Common myeloid progenitor, CD34-positive (primary cell): ENCODE data around the gene SUPT20HL2.
"Not testable (repeated sequence)": the region's sequence is repeated elsewhere in the genome, so short reads cannot be mapped to it uniquely, and the experiment has no call there.

ENCODE experiments used
- CTCF ChIA-PET: fragments of 350-600 bp; sonication (Branson Sonifier 250); formaldehyde crosslinking; loops from one replicate; lab custom pipeline; 2021; ENCODE audit warnings: antibody characterized with exemption; lab: Charles Lee
- POLR2A ChIA-PET: fragments of 350-600 bp; sonication (Branson Sonifier 250); formaldehyde crosslinking; loops from one replicate; lab custom pipeline; 2021; ENCODE audit warnings: antibody characterized with exemption; lab: Charles Lee
- DNase-seq, 3 donors: peaks; one replicate each; pipeline versions ENCODE4 v3.0.0 to v3.0.0-alpha.2; 2013
- H3K27ac ChIP-seq, 2 experiments: 1 replicate in 1 of 2; 2 replicates in 1 of 2; pipeline ENCODE4 v1.7.0; 2013; ENCODE audit warnings: inconsistent platforms in 2 of 2, low read length in 2 of 2, mild to moderate bottlenecking in 2 of 2, low read depth in 1 of 2, moderate library complexity in 1 of 2; ENCODE audit not compliant: severe bottlenecking in 2 of 2, insufficient read depth in 1 of 2, poor library complexity in 1 of 2
- H3K27me3 ChIP-seq, 5 experiments: replicated peaks in 2 of 5; 1 replicate in 3 of 5; 2 replicates in 2 of 5; pipeline versions ENCODE4 v1.6.1 to v1.7.0; 2013; ENCODE audit warnings: low read length in 4 of 5, mild to moderate bottlenecking in 2 of 5, moderate library complexity in 2 of 5, inconsistent platforms in 1 of 5; ENCODE audit not compliant: insufficient read depth in 5 of 5, control insufficient read depth in 4 of 5
- H3K36me3 ChIP-seq, 4 experiments: 1 replicate in 2 of 4; 2 replicates in 2 of 4; pipeline versions ENCODE4 v1.6.1 to v1.7.0; 2013; ENCODE audit warnings: low read length in 3 of 4, control low read depth in 1 of 4, mild to moderate bottlenecking in 1 of 4; ENCODE audit not compliant: control insufficient read depth in 4 of 4, insufficient read depth in 4 of 4
- H3K4me1 ChIP-seq, 4 experiments: 1 replicate in 3 of 4; 2 replicates in 1 of 4; pipeline versions ENCODE4 v1.6.1 to v1.7.1; 2013; ENCODE audit warnings: low read length in 3 of 4, mild to moderate bottlenecking in 3 of 4, control low read depth in 1 of 4, inconsistent platforms in 1 of 4, moderate library complexity in 1 of 4; ENCODE audit not compliant: control insufficient read depth in 4 of 4, insufficient read depth in 4 of 4; ENCODE audit errors: control extremely low read depth in 1 of 4
- H3K4me3 ChIP-seq, 7 experiments: 1 replicate in 4 of 7; 2 replicates in 3 of 7; pipeline versions ENCODE4 v1.5.1 to v1.7.0; 2013; ENCODE audit warnings: mild to moderate bottlenecking in 7 of 7, low read length in 6 of 7, moderate library complexity in 6 of 7, inconsistent platforms in 2 of 7, low read depth in 2 of 7, control low read depth in 1 of 7; ENCODE audit not compliant: insufficient read depth in 4 of 7, control insufficient read depth in 1 of 7; ENCODE audit errors: extremely low read depth in 1 of 7
- H3K9me3 ChIP-seq, 5 experiments: 1 replicate in 4 of 5; 2 replicates in 1 of 5; pipeline versions ENCODE4 v1.6.1 to v1.7.1; 2013; ENCODE audit warnings: low read length in 4 of 5, mild to moderate bottlenecking in 2 of 5, inconsistent platforms in 1 of 5, low read depth in 1 of 5, moderate library complexity in 1 of 5; ENCODE audit not compliant: control insufficient read depth in 4 of 5, insufficient read depth in 2 of 5; ENCODE audit errors: control extremely low read depth in 1 of 5
- WGBS: methylation state at CpG from one replicate; pipeline ENCODE4 v1.1.5; 2013; ENCODE audit not compliant: insufficient coverage; 5-methylcytosine and 5-hydroxymethylcytosine counted together

Gene SUPT20HL2

DNA sequence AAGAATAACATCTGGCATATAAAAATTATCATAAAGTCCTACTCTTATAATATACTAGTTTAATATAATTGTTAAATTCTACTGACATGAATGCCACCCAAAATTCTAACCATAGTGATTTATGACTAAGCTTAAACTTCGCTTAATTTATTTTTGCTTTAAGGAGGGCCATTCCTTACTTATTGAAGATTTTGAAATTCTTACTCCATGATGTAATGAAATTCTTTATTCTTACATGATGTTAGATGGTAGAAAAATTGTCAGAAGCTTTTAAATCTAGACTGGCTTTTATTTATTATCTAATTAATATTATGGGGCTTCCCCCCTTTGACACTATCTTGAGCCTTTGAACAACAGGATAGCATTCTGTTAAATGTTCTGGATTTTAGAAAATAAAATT is 19.5 kb upstream of the SUPT20HL2 start:
- DNase-seq: no peak
- CTCF ChIA-PET: no interaction called here
- WGBS: no CpG with 5 or more reads among the region's 1 CpG
- peaks cover 0 to 29% (median 0%) of the 10 kb centered on the region in 5 experiments for H3K27me3 ChIP-seq
- no peak overlapping the region for H3K27ac ChIP-seq
- no peaks in the 10 kb centered on the region for H3K4me1 ChIP-seq
- POLR2A ChIA-PET: no interaction called here
- H3K36me3 ChIP-seq: no peaks in the 10 kb centered on the region
- H3K4me3 ChIP-seq: no peak overlapping the region
- H3K9me3 ChIP-seq: peaks cover 0 to 4% (median 0%) of the 10 kb centered on the region in 5 experiments

DNA sequence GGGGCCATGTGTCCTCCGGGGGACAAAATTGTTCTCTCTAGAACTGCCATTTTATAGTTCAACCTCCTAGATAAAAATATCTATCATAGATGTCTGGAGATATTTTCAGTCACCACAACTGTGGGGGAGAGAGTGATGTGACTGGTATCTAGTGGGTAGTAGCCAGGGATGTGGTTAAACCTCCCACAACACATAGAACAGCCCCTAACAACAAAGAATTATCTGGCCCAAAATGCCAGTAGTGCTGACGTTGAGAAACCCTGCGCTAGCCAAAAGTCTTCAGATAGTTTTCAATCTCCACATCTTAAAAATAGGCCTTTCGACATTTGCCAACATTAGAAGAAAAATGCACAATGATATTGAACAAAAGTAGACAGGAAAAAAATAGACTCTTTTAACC is 19.0 kb upstream of the SUPT20HL2 start:
- CTCF ChIA-PET: no interaction called here

DNA sequence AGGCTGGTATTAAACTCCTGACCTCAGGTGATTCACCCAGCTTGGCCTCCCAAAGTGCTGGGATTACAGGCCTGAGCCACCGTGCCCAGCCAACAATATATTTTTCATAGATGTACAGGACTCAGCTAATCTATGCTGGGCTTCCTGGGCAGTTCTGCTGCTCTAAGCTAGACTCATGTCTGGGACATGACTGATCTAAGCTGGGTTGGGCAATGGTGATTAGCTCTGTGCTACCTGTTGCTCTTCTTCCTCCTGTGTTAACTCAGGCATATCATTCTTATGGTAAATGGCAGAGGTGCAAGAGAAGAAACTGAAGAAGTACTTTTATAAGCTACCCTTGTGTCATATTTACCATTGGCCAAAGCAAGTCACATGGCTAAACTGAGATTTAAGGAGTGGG is 11.4 kb upstream of the SUPT20HL2 start:
- Histone ChIP-seq H3K4me3 (no peak overlapping the region), H3K27ac (no peak overlapping the region), H3K27me3 (peaks cover 0 to 14% (median 0%) of the 10 kb centered on the region in 5 experiments), H3K4me1 (no peaks in the 10 kb centered on the region), H3K9me3 (no peaks in the 10 kb centered on the region), H3K36me3 (no peaks in the 10 kb centered on the region)
- DNase-seq: no peak
- WGBS: no CpG with 5 or more reads among the region's 1 CpG
- POLR2A ChIA-PET: no interaction called here
- CTCF ChIA-PET: no interaction called here

More for the DNA sequence above, 19.0 kb upstream of the SUPT20HL2 start:
- peaks cover 0 to 4% (median 0%) of the 10 kb centered on the region in 5 experiments for H3K9me3 ChIP-seq
- H3K27ac ChIP-seq: no peak overlapping the region
- H3K4me1 ChIP-seq: no peaks in the 10 kb centered on the region
- H3K27me3 ChIP-seq: peaks cover 0 to 29% (median 0%) of the 10 kb centered on the region in 5 experiments
- WGBS: no CpG with 5 or more reads among the region's 4 CpGs
- no peak for DNase-seq
- no peaks in the 10 kb centered on the region for H3K36me3 ChIP-seq
- no peak overlapping the region for H3K4me3 ChIP-seq
- POLR2A ChIA-PET: no interaction called here

DNA sequence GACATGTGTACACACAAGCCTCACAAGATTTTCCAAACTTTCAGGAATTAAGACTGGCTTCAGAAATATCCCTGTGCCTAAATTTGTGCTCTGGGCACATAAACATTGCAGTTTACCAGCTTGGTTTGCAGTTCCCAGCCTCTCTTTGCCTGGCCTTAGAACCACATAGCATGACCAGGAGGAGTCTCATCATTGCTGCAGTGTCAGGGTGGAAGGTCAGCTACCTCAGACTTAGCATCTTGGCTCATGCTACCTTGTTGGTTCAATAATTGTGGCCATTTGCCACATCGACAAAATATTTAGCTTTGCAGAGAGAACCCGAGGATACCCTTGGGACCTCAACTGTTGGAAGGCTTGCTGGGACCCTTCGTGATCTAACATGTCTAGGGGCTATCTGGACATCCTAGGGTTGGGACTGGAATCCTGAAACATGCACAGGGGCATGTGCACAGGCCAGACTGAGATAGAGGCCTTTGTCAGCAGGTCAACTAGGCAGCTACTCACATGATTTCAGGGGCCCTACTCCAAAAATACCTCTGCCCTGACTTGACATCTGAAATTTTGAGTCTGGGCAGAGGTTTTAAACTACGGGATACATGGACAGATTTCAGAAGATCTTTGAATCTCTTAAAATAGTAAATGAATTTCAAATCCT is 8.0 kb upstream of the SUPT20HL2 start:
- Histone ChIP-seq H3K27ac (no peak overlapping the region), H3K27me3 (peaks cover 0 to 25% (median 0%) of the 10 kb centered on the region in 5 experiments), H3K4me3 (no peak overlapping the region), H3K9me3 (no peaks in the 10 kb centered on the region), H3K4me1 (no peaks in the 10 kb centered on the region), H3K36me3 (no peaks in the 10 kb centered on the region)
- ChIA-PET CTCF (no interaction called here), POLR2A (interaction anchor here (0.6 kb wide), 1 partner anchor 54 kb away, joined by 6 read pairs; no protein-coding TSS in a partner anchor)
- WGBS: 84% methylated on average over 4 of the region's 4 CpGs
- no peak for DNase-seq

DNA sequence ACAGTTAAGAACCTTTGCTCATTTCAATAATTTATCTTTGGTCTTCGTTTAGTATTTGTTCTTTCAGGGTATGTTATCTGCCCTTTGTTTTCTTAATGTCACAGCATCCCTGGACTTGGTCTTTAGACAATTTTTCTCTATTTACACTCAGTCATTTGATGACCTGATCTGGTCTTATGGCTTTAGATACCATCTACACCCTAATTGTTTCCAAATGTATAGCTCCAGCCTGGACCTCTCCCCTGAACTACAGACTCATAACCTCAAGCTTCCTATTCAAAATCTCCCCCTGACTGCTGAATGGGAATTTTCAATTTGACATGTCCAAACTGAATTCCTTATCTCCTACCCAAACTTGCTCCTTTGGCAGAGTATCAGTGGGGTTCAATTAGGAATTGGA is 3.7 kb upstream of the SUPT20HL2 start:
- Histone ChIP-seq H3K9me3 (no peaks in the 10 kb centered on the region), H3K27ac (no peak overlapping the region), H3K4me3 (no peak overlapping the region), H3K4me1 (no peaks in the 10 kb centered on the region), H3K27me3 (peaks cover 0 to 25% (median 0%) of the 10 kb centered on the region in 5 experiments), H3K36me3 (no peaks in the 10 kb centered on the region)
- ChIA-PET POLR2A (interaction anchor here (0.5 kb wide), 1 partner anchor 55 kb away, joined by 6 read pairs; no protein-coding TSS in a partner anchor), CTCF (interaction anchor here (0.7 kb wide), 1 partner anchor 332 kb away, joined by 3 read pairs; no protein-coding TSS in a partner anchor)
- no CpG with 5 or more reads among the region's 1 CpG for WGBS
- no peak for DNase-seq

DNA sequence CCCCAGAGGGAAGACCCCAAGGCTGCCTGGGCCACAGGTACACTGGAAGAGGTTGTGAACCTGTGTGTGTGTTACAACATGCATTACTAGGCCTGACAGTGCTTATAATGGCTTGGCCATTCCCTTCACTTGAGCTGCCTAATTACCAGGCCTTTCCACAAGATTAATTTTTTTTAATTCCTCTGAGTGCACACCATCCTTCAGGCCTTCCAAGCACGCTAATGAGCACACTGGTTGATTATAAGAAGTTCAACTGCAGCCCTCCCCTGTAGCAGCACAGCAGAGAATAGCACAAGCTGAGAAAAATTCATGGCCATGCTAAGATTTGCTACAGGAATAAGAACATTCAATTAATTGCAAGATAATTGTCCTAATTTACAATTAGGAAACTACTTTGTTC is 2.2 kb upstream of the SUPT20HL2 start:
- H3K27me3 ChIP-seq: peaks cover 0 to 18% (median 0%) of the 10 kb centered on the region in 5 experiments
- ChIA-PET POLR2A (no interaction called here), CTCF (no interaction called here)
- no CpG with 5 or more reads among the region's 1 CpG for WGBS
- no peak overlapping the region for H3K4me3 ChIP-seq
- no peaks in the 10 kb centered on the region for H3K9me3 ChIP-seq
- H3K27ac ChIP-seq: no peak overlapping the region
- no peaks in the 10 kb centered on the region for H3K36me3 ChIP-seq
- H3K4me1 ChIP-seq: no peaks in the 10 kb centered on the region
- no peak for DNase-seq

DNA sequence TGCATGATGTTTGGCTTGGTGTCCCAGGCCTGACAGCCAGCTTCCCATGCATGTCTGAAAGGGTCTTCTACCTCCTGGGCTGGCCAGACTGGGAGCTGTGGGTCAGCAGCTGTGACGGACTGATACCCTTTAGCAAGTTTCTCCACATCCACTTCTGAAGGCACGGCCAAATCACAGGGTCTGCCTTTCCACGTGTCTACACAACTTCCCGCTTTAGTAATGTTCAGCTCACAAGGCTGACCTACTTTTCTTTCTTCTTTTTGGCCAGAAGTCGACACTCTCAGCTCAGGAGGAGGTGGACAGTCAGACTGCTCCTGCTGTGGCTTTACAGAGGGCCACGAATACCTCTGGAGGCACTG is 1.6 kb downstream of the SUPT20HL2 start:
- H3K4me3 ChIP-seq, H3K4me1 ChIP-seq, H3K36me3 ChIP-seq, H3K27ac ChIP-seq, H3K9me3 ChIP-seq, POLR2A ChIA-PET, DNase-seq: not testable (repeated sequence)
- H3K27me3 ChIP-seq: peaks cover 0 to 14% (median 0%) of the 10 kb centered on the region in 5 experiments
- WGBS: 91% methylated on average over 4 of the region's 6 CpGs
- CTCF ChIA-PET: interaction anchor here (1.1 kb wide), 1 partner anchor 60 kb away, joined by 3 read pairs; no protein-coding TSS in a partner anchor
